Stimulated activated CD8-positive, alpha-beta memory T cell treated with anti-CD3 and anti-CD28 coated beads, Interleukin-12 subunit alpha, Interleukin-12 subunit beta, amount 100 ng/mL, for 24 hours (primary cell): ENCODE data around the gene DOK6.
"Not testable (repeated sequence)": the region's sequence is repeated elsewhere in the genome, so short reads cannot be mapped to it uniquely, and the experiment has no call there.

Source experiments
- DNase-seq: peaks from one replicate; pipeline ENCODE4 v3.0.0-alpha.2; 2020; ENCODE audit errors: extremely low read depth

The DOK6 gene

GRCh38 chr18:69870736-69871135, 470.0 kb downstream of the DOK6 start:
- DNase-seq: no peak

- DNase-seq: no peak
Measured at GRCh38 chr18:69871363-69871762, 470.7 kb downstream of the DOK6 start.

- DNase-seq: no peak
Measured at GRCh38 chr18:69872661-69873060, 472.0 kb downstream of the DOK6 start.

- no peak for DNase-seq
Measured at GRCh38 chr18:69874058-69874457, 473.4 kb downstream of the DOK6 start.

GRCh38 chr18:69876490-69876889, 475.8 kb downstream of the DOK6 start:
- DNase-seq: no peak

- no peak for DNase-seq
Measured at GRCh38 chr18:69878213-69878933, 477.7 kb downstream of the DOK6 start.

GRCh38 chr18:69879051-69879450, 478.4 kb downstream of the DOK6 start:
- not testable (repeated sequence) for DNase-seq

- DNase-seq: no peak
Measured at GRCh38 chr18:69880083-69880482, 479.4 kb downstream of the DOK6 start.

- no peak for DNase-seq
Measured at GRCh38 chr18:69882965-69883668, 482.4 kb downstream of the DOK6 start.

- no peak for DNase-seq
Measured at GRCh38 chr18:69883781-69884180, 483.1 kb downstream of the DOK6 start.

- DNase-seq: no peak
Measured at GRCh38 chr18:69885355-69885754, 484.7 kb downstream of the DOK6 start.

GRCh38 chr18:69885841-69886531, 485.3 kb downstream of the DOK6 start:
- DNase-seq: no peak

GRCh38 chr18:69887256-69887655, 486.6 kb downstream of the DOK6 start:
- no peak for DNase-seq

GRCh38 chr18:69889009-69889408, 488.3 kb downstream of the DOK6 start:
- DNase-seq: no peak

- DNase-seq: no peak
Measured at GRCh38 chr18:69890558-69890957, 489.9 kb downstream of the DOK6 start.

- DNase-seq: no peak
Measured at GRCh38 chr18:69894467-69894866, 493.8 kb downstream of the DOK6 start.

- DNase-seq: no peak
Measured at GRCh38 chr18:69895066-69896047, 494.7 kb downstream of the DOK6 start.

GRCh38 chr18:69897397-69898108, 496.9 kb downstream of the DOK6 start:
- no peak for DNase-seq

- DNase-seq: no peak
Measured at GRCh38 chr18:69898241-69898861, 497.7 kb downstream of the DOK6 start.
